ENCODE measurements around the gene IFT27.
A peak's percentile ranks its signal among the peaks of the same experiment; 100 is the strongest.

Gene IFT27, protein sequence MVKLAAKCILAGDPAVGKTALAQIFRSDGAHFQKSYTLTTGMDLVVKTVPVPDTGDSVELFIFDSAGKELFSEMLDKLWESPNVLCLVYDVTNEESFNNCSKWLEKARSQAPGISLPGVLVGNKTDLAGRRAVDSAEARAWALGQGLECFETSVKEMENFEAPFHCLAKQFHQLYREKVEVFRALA

DNA sequence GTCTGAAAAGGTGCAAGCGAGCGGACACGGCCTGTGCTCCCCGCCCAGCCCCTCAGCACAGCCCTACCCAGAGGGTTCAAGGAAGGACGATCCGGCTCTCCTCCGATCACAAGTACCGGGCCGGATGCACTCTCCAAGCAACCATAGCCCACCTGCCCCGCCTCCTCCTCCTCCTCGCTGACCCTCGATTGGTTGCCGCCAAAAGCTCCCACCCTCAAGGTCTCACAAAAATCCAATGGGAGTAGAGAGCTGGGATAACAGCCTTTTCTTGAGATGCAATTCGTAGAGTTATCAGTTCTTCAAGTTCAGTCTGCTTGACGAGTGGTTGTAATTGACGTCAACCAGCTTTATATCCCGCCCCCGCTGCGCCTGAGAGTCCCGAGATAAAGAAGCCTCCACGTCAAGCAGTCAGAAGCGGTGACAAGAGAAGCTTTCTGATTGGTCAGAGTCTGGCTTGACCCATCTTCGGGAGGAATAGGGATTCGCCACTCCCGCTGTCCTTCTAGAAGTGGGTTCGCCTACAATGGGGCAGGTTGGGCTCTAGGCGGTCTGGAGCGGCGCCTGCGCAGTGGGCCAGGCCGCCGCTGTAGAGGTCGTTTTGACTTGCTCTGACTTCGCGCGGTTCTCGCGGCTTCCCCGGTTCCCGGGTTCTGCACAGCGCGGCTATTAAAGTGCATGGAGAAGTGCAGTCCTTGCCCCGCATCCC is at the start of gene IFT27:
Gene IFT27 (minus strand): TSS at position 156 of the 706 bp plus-strand sequence. CDS start 412 bp downstream, outside the sequence.
- TF ChIP-seq, protein P1, sequence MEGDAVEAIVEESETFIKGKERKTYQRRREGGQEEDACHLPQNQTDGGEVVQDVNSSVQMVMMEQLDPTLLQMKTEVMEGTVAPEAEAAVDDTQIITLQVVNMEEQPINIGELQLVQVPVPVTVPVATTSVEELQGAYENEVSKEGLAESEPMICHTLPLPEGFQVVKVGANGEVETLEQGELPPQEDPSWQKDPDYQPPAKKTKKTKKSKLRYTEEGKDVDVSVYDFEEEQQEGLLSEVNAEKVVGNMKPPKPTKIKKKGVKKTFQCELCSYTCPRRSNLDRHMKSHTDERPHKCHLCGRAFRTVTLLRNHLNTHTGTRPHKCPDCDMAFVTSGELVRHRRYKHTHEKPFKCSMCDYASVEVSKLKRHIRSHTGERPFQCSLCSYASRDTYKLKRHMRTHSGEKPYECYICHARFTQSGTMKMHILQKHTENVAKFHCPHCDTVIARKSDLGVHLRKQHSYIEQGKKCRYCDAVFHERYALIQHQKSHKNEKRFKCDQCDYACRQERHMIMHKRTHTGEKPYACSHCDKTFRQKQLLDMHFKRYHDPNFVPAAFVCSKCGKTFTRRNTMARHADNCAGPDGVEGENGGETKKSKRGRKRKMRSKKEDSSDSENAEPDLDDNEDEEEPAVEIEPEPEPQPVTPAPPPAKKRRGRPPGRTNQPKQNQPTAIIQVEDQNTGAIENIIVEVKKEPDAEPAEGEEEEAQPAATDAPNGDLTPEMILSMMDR (IDR thresholded peaks at IDR 0.05; ENCODE audit: low read depth, low read length) = no peak
- in situ Hi-C loops (cut with HindIII; ENCODE audit: low sequenced_read_pairs) = no loop called here
- peak; percentile 100 for DNase-seq (ENCODE audit: low read depth, low spot score)
- peak within 1 kb of the TSS; percentile 75 for H3K4me3 ChIP-seq (ENCODE audit: low read depth, low read length)

DNA sequence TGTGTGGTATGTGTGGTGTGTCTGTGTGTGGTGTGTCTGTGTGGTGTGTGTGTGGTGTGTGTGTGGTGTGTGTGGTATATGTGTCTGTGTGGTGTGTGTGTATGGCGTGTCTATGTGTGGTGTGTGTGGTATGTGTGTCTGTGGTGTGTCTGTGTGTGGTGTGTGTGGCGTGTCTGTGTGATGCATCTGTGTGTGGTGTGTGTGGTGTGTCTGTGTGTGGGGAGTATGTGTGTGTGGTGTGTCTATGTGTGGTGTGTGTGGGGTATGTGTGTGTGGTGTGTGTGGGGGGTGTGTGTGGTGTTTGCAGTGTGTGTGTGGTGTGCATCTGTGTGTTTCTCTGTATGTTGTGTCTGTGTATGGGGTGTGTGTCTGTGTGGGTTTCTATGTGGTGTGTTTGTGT is 48.7 kb upstream of the IFT27 start:
- TF ChIP-seq, protein P1 (IDR thresholded peaks at IDR 0.05; ENCODE audit: low read depth, low read length) = no peak
- DNase-seq (ENCODE audit: low read depth, low spot score) = no peak
- no peak overlapping the region for H3K4me3 ChIP-seq (ENCODE audit: low read depth, low read length)
- in situ Hi-C loops (cut with HindIII; ENCODE audit: low sequenced_read_pairs) = no loop called here

DNA sequence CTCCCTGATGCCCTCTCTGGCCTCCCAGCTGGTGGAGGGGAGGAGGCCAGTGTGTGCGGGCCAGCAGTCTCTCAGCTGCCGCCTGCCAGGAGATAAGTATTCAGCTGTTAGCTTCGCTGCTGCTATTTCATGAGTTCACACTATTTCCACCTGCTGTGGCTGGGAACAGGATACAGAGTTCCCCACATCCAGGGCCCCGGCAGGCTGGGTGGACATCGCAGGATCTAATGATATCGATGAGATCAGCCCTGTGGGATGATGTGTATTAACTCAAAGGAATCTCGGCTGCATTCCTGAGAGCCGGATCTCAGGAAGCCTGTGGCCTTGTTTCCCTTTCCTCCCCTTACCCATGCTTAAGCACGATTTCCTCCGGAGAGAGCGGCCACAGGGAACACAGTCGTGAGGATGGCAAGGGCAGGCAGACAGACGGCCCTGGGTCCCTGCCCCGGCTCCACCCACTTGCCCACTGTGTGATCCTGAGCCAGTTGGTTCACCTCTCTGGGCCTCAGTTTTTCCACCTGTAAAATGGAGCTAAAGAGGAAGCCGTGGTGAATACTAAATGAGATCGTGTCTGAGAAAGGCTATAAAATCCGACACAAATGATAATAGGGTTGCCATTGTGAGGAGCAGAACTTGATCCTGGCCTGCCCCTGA is 47.4 kb upstream of the IFT27 start:
- TF ChIP-seq, protein P1 (IDR thresholded peaks at IDR 0.05; ENCODE audit: low read depth, low read length) = no peak
- H3K4me3 ChIP-seq (ENCODE audit: low read depth, low read length) = no peak overlapping the region
- in situ Hi-C loops (cut with HindIII; ENCODE audit: low sequenced_read_pairs) = no loop called here
- no peak for DNase-seq (ENCODE audit: low read depth, low spot score)

DNA sequence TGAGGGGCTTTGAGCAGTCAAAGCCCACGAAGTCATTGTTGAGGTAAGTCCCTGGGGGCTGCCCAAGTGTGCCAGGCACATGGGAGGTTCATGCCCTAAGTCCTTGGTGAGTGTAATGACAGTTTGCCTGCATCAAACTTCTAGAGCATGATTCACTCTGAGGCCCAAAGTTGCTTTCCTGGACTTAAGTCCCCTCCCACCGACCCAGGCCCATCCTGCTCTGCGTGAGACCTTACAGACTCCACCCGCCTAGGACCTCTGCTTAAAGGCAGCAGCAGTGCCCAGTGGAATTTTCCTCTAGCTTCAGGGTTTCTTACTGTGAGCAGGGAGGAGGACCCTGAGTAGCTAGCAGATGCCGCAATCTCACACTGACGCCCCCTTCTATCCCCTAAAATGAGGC is 46.7 kb upstream of the IFT27 start:
- H3K4me3 ChIP-seq (ENCODE audit: low read depth, low read length) = no peak overlapping the region
- no peak for DNase-seq (ENCODE audit: low read depth, low spot score)
- in situ Hi-C loops (cut with HindIII; ENCODE audit: low sequenced_read_pairs) = no loop called here
- TF ChIP-seq, protein P1 (IDR thresholded peaks at IDR 0.05; ENCODE audit: low read depth, low read length) = no peak

DNA sequence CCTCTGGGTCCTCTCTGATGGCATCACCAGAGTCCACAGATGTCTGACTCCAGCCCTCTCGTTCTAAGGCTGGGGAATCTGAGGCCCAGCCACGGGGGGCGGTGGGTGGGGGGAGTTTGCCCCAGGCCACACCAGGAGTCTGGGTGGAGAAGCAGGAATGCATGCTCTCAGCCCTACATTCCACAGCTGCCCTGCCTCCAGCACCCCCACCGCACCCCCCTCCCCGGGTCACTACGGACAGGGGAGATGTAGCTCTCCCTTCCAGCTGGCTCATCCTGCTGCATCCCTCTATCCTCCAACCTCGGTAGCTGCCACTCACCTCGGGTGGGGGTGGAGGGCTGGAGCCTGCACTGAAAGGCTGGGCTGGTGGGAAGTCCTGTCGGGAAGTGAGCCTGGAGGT is 43.2 kb upstream of the IFT27 start:
- no peak overlapping the region for H3K4me3 ChIP-seq (ENCODE audit: low read depth, low read length)
- TF ChIP-seq, protein P1 (IDR thresholded peaks at IDR 0.05; ENCODE audit: low read depth, low read length) = no peak
- no peak for DNase-seq (ENCODE audit: low read depth, low spot score)
- in situ Hi-C loops (cut with HindIII; ENCODE audit: low sequenced_read_pairs) = no loop called here

DNA sequence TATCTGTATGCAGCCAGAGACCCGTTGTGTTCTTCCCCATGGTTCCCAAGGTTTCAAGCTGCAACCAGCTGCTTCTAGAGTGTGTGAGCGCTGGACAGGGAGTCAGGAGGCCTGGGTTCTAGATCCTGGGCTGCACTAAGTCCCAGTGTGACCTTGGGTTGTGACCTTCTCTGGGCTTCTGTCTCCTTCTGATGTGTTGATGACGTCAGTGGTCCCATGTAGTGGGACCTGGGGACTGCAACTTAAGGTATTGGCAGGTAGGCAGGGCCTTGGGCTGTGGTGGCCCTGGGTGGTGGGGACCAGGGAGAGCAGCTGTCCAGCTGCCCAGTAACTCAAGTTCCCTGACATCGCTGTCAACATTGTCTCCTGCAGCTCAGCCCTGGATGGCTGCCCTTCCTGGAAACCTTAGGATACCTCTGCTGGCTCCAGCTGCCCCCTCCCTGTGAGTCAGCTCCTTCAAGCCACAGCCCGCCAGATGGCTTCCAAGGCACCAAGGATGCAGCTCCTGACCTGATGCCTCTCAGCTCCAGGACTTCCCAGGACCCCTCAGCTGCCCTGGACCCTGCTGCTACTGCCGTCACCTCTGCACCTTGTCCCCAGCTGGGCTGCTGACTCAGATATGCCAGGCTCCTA is 42.2 kb upstream of the IFT27 start:
- no peak for DNase-seq (ENCODE audit: low read depth, low spot score)
- in situ Hi-C loops (cut with HindIII; ENCODE audit: low sequenced_read_pairs) = no loop called here
- TF ChIP-seq, protein P1 (IDR thresholded peaks at IDR 0.05; ENCODE audit: low read depth, low read length) = no peak
- no peak overlapping the region for H3K4me3 ChIP-seq (ENCODE audit: low read depth, low read length)
